ENCODE results near the gene MED27. TPM values are rescaled to one million over a fixed set of nuclear protein-coding genes. Genes with fewer than 3 reads are reported as not detected.

Gene MED27
- total RNA-seq, 1 donor from 2014 or later = 15.7 TPM

DNA sequence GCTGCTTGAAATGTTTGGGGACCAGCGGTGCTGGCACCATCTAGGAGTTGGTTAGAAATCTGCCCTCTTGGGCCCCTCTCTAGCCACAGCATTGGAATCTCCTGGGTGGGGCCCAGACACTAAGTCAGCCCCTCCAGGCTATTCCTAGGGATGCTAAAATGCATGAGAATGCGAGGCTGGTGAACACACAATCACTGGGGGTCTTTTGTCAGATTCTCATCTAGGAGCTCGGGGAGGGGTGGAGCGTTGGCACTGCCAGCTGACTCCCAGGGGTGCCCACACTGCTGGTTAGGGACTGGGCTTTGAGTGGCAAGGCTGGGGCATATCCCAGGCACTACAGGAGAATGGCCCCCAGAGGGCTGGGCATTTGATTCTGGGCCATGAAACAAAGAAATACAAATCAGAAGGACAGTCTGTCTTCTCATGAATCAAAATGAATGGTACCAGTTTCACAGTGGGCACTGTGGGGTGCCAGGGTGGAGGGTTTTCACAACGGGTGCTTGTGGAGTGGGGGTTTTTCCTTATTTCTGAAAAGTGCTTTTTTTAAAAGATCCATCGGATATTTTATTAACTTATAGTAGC, 212.0 kb downstream of the MED27 start:
- DNase-seq (no peak), ATAC-seq (no peak)
- H3K4me1 ChIP-seq = no peaks in the 10 kb centered on the region
- H3K27me3 ChIP-seq (ENCODE audit: low read depth) = no peaks in the 10 kb centered on the region
- H3K27ac ChIP-seq = no peak overlapping the region
- H3K9me3 ChIP-seq = no peaks in the 10 kb centered on the region
- H3K36me3 ChIP-seq = peaks cover 6% of the 10 kb centered on the region
- TF ChIP-seq, protein P1, sequence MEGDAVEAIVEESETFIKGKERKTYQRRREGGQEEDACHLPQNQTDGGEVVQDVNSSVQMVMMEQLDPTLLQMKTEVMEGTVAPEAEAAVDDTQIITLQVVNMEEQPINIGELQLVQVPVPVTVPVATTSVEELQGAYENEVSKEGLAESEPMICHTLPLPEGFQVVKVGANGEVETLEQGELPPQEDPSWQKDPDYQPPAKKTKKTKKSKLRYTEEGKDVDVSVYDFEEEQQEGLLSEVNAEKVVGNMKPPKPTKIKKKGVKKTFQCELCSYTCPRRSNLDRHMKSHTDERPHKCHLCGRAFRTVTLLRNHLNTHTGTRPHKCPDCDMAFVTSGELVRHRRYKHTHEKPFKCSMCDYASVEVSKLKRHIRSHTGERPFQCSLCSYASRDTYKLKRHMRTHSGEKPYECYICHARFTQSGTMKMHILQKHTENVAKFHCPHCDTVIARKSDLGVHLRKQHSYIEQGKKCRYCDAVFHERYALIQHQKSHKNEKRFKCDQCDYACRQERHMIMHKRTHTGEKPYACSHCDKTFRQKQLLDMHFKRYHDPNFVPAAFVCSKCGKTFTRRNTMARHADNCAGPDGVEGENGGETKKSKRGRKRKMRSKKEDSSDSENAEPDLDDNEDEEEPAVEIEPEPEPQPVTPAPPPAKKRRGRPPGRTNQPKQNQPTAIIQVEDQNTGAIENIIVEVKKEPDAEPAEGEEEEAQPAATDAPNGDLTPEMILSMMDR (IDR thresholded peaks at IDR 0.05) = no peak
- intact Hi-C loops (cut with DNase I) = no loop called here
- H3K4me3 ChIP-seq = no peak overlapping the region

DNA sequence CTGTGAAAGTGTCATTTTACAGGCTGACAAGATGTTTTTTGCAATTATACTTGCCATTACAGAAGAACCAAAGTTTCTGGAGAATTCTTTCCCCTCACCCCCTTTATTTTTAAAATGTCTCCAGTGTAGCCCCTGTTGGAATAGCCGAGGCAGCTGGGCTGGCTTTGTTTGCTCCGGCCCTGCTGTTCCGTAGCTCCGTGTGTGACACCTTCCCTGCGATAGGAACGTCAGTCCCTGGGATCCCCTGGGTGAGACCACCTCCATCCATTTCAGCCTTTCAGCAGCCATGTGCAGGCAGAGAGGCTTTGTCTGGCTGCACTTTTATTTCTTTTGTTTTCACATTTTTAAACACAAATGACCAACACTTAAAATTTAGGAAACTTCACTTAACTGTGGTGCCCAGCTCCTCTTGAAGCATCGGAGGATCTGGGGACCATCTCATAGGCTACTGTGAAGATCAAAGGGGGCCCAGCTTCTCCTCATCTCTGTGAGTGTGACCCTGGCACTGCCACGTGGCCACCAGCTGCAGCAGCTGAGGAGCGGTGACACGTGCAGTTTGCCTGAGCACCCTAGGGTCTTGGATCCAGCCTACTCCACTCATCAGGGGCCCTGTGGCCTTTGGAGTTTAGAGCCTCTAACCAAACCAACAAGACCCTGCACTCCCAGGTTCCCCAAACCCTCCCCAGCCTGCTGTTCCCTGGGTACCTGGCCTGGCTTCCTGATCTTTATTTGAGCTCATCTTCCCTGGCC, 214.0 kb downstream of the MED27 start:
- no peak for ATAC-seq
- no peak overlapping the region for H3K27ac ChIP-seq
- H3K4me1 ChIP-seq = no peaks in the 10 kb centered on the region
- H3K9me3 ChIP-seq = no peaks in the 10 kb centered on the region
- H3K36me3 ChIP-seq = peaks cover 21% of the 10 kb centered on the region
- no peak overlapping the region for H3K4me3 ChIP-seq
- DNase-seq = no peak
- TF ChIP-seq, protein P1 (IDR thresholded peaks at IDR 0.05) = no peak
- intact Hi-C loops (cut with DNase I) = no loop called here
- H3K27me3 ChIP-seq (ENCODE audit: low read depth) = no peaks in the 10 kb centered on the region

DNA sequence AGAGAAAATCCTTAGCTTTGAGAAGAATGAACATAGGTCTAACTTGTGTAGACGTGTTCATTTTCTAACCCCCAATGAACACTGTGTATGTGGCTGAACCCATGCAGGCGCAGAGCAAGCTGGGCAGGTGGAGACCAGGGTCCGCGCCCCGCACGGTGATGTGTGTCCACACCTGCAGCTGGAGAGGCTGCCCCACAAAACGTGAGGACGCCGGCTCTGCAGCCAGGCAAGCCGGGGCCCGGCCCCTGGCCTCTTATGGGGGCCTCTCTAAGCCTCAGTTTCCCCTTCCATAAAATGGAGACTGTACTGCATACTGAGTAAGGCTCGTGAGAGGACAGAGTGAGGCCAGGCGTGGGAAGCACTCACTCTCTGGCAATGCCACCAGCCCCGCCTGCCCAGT, 215.1 kb downstream of the MED27 start:
- ATAC-seq = no peak
- no peaks in the 10 kb centered on the region for H3K4me1 ChIP-seq
- no peak overlapping the region for H3K4me3 ChIP-seq
- H3K27ac ChIP-seq = no peak overlapping the region
- peaks cover 31% of the 10 kb centered on the region for H3K36me3 ChIP-seq
- intact Hi-C loops (cut with DNase I) = no loop called here
- DNase-seq = no peak
- TF ChIP-seq, protein P1 (IDR thresholded peaks at IDR 0.05) = no peak
- H3K9me3 ChIP-seq = no peaks in the 10 kb centered on the region
- no peaks in the 10 kb centered on the region for H3K27me3 ChIP-seq (ENCODE audit: low read depth)

DNA sequence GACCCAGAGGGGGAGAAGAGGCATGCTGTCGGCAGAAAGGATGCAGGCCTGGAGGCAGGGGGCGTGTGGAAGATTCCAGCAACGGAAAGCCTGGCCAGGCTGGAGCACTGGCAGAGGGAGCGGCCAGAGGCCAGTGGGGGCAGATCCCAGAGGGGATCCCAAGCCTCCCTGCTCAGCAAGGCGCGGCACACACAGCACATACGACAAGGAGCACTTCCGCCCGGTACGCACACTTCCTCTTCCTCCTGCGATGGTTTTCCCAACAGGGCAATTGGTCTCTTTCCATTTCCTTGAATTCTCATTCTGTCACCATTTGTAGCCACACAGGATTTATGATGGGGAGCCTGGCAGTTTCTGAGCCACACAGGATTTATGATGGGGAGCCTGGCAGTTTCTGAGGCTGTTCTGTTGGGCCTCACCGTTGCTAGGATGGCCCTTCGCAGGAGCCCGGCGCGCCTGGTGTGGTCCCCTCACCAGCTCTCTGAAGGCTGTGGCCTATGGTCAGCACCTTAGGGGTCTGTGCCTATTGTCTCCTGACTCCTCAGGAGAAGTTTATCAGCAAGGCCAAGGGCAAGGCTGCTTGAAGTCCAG, 216.3 kb downstream of the MED27 start:
- DNase-seq (no peak), ATAC-seq (no peak)
- Histone ChIP-seq H3K4me1 (no peaks in the 10 kb centered on the region), H3K36me3 (peaks cover 31% of the 10 kb centered on the region), H3K27ac (no peak overlapping the region), H3K9me3 (no peaks in the 10 kb centered on the region), H3K4me3 (no peak overlapping the region), H3K27me3 (ENCODE audit: low read depth) (no peaks in the 10 kb centered on the region)
- TF ChIP-seq, protein P1 (IDR thresholded peaks at IDR 0.05) = no peak
- intact Hi-C loops (cut with DNase I) = no loop called here

DNA sequence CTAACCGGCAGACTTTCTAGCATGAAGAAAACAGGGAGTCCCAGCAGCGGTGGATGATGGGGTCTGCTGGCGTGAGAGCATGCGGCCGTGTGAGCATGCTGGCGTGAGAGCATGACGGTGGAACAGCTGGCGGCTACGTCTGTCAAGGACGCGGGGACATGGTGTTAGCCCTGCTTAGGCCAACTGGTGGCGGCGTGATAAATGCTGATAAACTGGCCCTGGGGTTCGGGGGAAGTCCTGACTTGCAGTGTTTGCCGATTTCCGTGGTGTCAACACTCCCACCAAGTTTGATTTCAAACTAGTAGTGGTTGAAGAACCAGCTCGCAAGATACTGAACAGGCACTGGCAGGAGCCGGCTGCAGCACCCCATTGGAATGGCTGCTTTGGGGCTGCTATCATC, 217.4 kb downstream of the MED27 start:
- TF ChIP-seq, protein P1 (IDR thresholded peaks at IDR 0.05) = no peak
- no peak for DNase-seq
- ATAC-seq = no peak

More for the DNA sequence above, 217.4 kb downstream of the MED27 start:
- Histone ChIP-seq H3K4me3 (no peak overlapping the region), H3K27me3 (ENCODE audit: low read depth) (no peaks in the 10 kb centered on the region), H3K9me3 (no peaks in the 10 kb centered on the region), H3K36me3 (peaks cover 31% of the 10 kb centered on the region), H3K4me1 (no peaks in the 10 kb centered on the region), H3K27ac (no peak overlapping the region)
- intact Hi-C loops (cut with DNase I) = no loop called here
